K562 (cell line): Measurements from ENCODE around the gene JADE2. TPM values are rescaled to one million over a fixed set of nuclear protein-coding genes. Genes with fewer than 3 reads are reported as not detected.

Experiments
- AFF4 ChIP-seq: sonication (generic); formaldehyde crosslinking; IDR thresholded peaks from 2 replicates; pipeline ENCODE4 v1.8.0; 2023; ENCODE audit warnings: mild to moderate bottlenecking, missing genetic modification reagents
- BDP1 ChIP-seq: IDR thresholded peaks from 3 replicates; pipeline ENCODE4 v1.6.1; 2011; ENCODE audit not compliant: insufficient read length, insufficient read depth
- GTF2A2 ChIP-seq: IDR thresholded peaks from 2 replicates; pipeline ENCODE4 v1.6.1; 2016; ENCODE audit warnings: mild to moderate bottlenecking, missing genetic modification characterization, missing compliant biosample characterization
- HMBOX1 ChIP-seq: sonication (generic); IDR thresholded peaks from 2 replicates; pipeline ENCODE4 v1.6.1; 2016
- JUND ChIP-seq, 2 experiments: IDR thresholded peaks; 2 replicates in 1 of 2; 3 replicates in 1 of 2; pipeline ENCODE4 v1.6.1; 2011; ENCODE audit warnings: borderline replicate concordance in 2 of 2, low read depth in 2 of 2, low read length in 2 of 2, improper control_type of control experiment in 1 of 2, missing biosample characterization in 1 of 2, missing genetic modification characterization in 1 of 2, missing genetic modification reagents in 1 of 2
- KDM4B ChIP-seq, 2 experiments: fragments of 450-650 bp in 1 of 2; sonication (generic) in 1 of 2; IDR thresholded peaks; 2 replicates each; pipeline ENCODE4 v1.6.1; 2016 to 2017; ENCODE audit warnings: borderline replicate concordance in 2 of 2, antibody characterized with exemption in 1 of 2, low read depth in 1 of 2, mild to moderate bottlenecking in 1 of 2
- SP2 ChIP-seq: IDR thresholded peaks from 2 replicates; pipeline ENCODE4 v1.6.1; 2011; ENCODE audit warnings: mild to moderate bottlenecking, low read depth, low read length, moderate library complexity; ENCODE audit not compliant: poor library complexity, severe bottlenecking; ENCODE audit errors: extremely low read depth
- ZFP1 ChIP-seq: fragments of 450-650 bp; formaldehyde crosslinking; IDR thresholded peaks from 2 replicates; pipeline ENCODE4 v1.4.0; 2020; ENCODE audit warnings: mild to moderate bottlenecking, mixed read lengths
- ZNF274 ChIP-seq: IDR thresholded peaks from 2 replicates; pipeline ENCODE4 v1.6.1; 2011; ENCODE audit warnings: low read depth, mild to moderate bottlenecking, low read length, moderate library complexity, borderline replicate concordance
- ZNF592 ChIP-seq: fragments of 450-650 bp; IDR thresholded peaks from 2 replicates; pipeline ENCODE4 v1.6.1; 2017; ENCODE audit warnings: antibody characterized with exemption, mild to moderate bottlenecking
- ZNF655 ChIP-seq: fragments of 250-450 bp; sonication (Bioruptor Pico); IDR thresholded peaks from 2 replicates; pipeline ENCODE4 v1.5.0; 2021
- ZNF79 ChIP-seq: fragments of 250-450 bp; sonication (Bioruptor Pico); IDR thresholded peaks from 2 replicates; pipeline ENCODE4 v1.4.0; 2020; ENCODE audit warnings: low read depth, mild to moderate bottlenecking, moderate library complexity
- polyA plus RNA-seq, 8 experiments: library from polyadenylated mRNA; depleted of rRNA in 4 of 8; stranded (reverse) in 5 of 8; unstranded in 3 of 8; fragments of >200 nt; fragmentation: Nextera tagmentation in 2 of 8; fragmentation: Illumina TruSeq in 1 of 8; extraction: Ambion mirVana in 2 of 8; extraction: Trizol in 1 of 8; gene quantifications; 2 replicates each; pipeline versions ENCODE4 v1.2.1 to v1.2.3, GENCODE V29; 2011 to 2014; ENCODE audit warnings: inconsistent platforms in 1 of 8, missing spikeins in 1 of 8
- total RNA-seq, 7 experiments: library from RNA; depleted of rRNA in 6 of 7; stranded (reverse); fragments of >200 nt in 6 of 7; fragmentation: Illumina TruSeq in 2 of 7; extraction: Trizol in 2 of 7; gene quantifications; 2 replicates each; pipeline versions ENCODE4 v1.2.1 to v1.2.3, GENCODE V29; 2011 to 2021; ENCODE audit warnings: low replicate concordance in 1 of 7

JADE2 gene
- total and polyA plus RNA-seq, 9 of the 15 experiments (the other 6 are each of a cell fraction or from before 2014, with no cell fraction given): 0.50 to 23.3 (median 9.1) TPM

- TF ChIP-seq HMBOX1: 0 out of 2 replicates have a peak, but pooled peaks have one; percentile 42
- no peak for TF ChIP-seq SP2
- no peak for TF ChIP-seq JUND (IDR thresholded peaks at IDR 0.05; ENCODE audit: borderline replicate concordance, low read depth, low read length)
- TF ChIP-seq JUND (tag; IDR thresholded peaks at IDR 0.05; ENCODE audit: borderline replicate concordance, low read depth, low read length): no peak
- TF ChIP-seq AFF4: no peak
- no peak for TF ChIP-seq ZNF655 (CRISPR knock-in tag)
- no peak for TF ChIP-seq ZNF79 (CRISPR knock-in tag)
- TF ChIP-seq ZFP1 (CRISPR knock-in tag): no peak
- TF ChIP-seq GTF2A2 (tag): no peak
- TF ChIP-seq KDM4B (IDR thresholded peaks at IDR 0.05; ENCODE audit: borderline replicate concordance in 2 of 2, low read depth in 1 of 2): no peak
- no peak for TF ChIP-seq ZNF592
- no peak for TF ChIP-seq BDP1
- TF ChIP-seq ZNF274: no peak
These were observed 47.8 kb upstream of the JADE2 start (continued) for GRCh38 chr5:134477462-134478245.
